ENCODE results near the gene MAPK8IP3.
"Not testable (repeated sequence)": the region's sequence is repeated elsewhere in the genome, so short reads cannot be mapped to it uniquely, and the experiment has no call there.

Gene MAPK8IP3

GRCh38 chr16:1712791-1713261, 6.8 kb downstream of the MAPK8IP3 start:
- H3K4me3 ChIP-seq (ENCODE audit: low read length) = no peak overlapping the region
- TF ChIP-seq ZNF274 (IDR thresholded peaks at IDR 0.05; ENCODE audit: low read depth, low read length) = no peak

- no peak overlapping the region for H3K4me3 ChIP-seq (ENCODE audit: low read length)
- TF ChIP-seq ZNF274 (IDR thresholded peaks at IDR 0.05; ENCODE audit: low read depth, low read length) = no peak
Observed at GRCh38 chr16:1713331-1713730, 7.3 kb downstream of the MAPK8IP3 start.

GRCh38 chr16:1713933-1714332, 7.9 kb downstream of the MAPK8IP3 start:
- H3K4me3 ChIP-seq (ENCODE audit: low read length) = no peak overlapping the region; the same call in 1 of the 2 replicates

GRCh38 chr16:1715220-1715619, 9.2 kb downstream of the MAPK8IP3 start:
- no peak for TF ChIP-seq ZNF274 (IDR thresholded peaks at IDR 0.05; ENCODE audit: low read depth, low read length)
- H3K4me3 ChIP-seq (ENCODE audit: low read length) = no peak overlapping the region

More at GRCh38 chr16:1713933-1714332, 7.9 kb downstream of the MAPK8IP3 start:
- TF ChIP-seq ZNF274 (IDR thresholded peaks at IDR 0.05; ENCODE audit: low read depth, low read length) = no peak

- not testable (repeated sequence) for H3K4me3 ChIP-seq (ENCODE audit: low read length)
Observed at GRCh38 chr16:1718236-1718635, 12.2 kb downstream of the MAPK8IP3 start.

GRCh38 chr16:1719559-1720229, 13.7 kb downstream of the MAPK8IP3 start:
- H3K4me3 ChIP-seq (ENCODE audit: low read length) = not testable (repeated sequence)

GRCh38 chr16:1721372-1721771, 15.4 kb downstream of the MAPK8IP3 start:
- no peak overlapping the region for H3K4me3 ChIP-seq (ENCODE audit: low read length)
- TF ChIP-seq ZNF274 (IDR thresholded peaks at IDR 0.05; ENCODE audit: low read depth, low read length) = no peak

GRCh38 chr16:1723450-1724147, 17.6 kb downstream of the MAPK8IP3 start:
- H3K4me3 ChIP-seq (ENCODE audit: low read length) = no peak overlapping the region
- no peak for TF ChIP-seq ZNF274 (IDR thresholded peaks at IDR 0.05; ENCODE audit: low read depth, low read length)

- no peak overlapping the region for H3K4me3 ChIP-seq (ENCODE audit: low read length)
- no peak for TF ChIP-seq ZNF274 (IDR thresholded peaks at IDR 0.05; ENCODE audit: low read depth, low read length)
Observed at GRCh38 chr16:1724491-1724890, 18.5 kb downstream of the MAPK8IP3 start.

- no peak for TF ChIP-seq ZNF274 (IDR thresholded peaks at IDR 0.05; ENCODE audit: low read depth, low read length)
- no peak overlapping the region for H3K4me3 ChIP-seq (ENCODE audit: low read length)
Observed at GRCh38 chr16:1726661-1727502, 20.9 kb downstream of the MAPK8IP3 start.

- H3K4me3 ChIP-seq (ENCODE audit: low read length) = no peak overlapping the region
- no peak for TF ChIP-seq ZNF274 (IDR thresholded peaks at IDR 0.05; ENCODE audit: low read depth, low read length)
Observed at GRCh38 chr16:1727651-1728624, 21.9 kb downstream of the MAPK8IP3 start.

GRCh38 chr16:1729026-1729425, 23.0 kb downstream of the MAPK8IP3 start:
- no peak for TF ChIP-seq ZNF274 (IDR thresholded peaks at IDR 0.05; ENCODE audit: low read depth, low read length)

GRCh38 chr16:1729445-1729844, 23.4 kb downstream of the MAPK8IP3 start:
- H3K4me3 ChIP-seq (ENCODE audit: low read length) = no peak overlapping the region
- TF ChIP-seq ZNF274 (IDR thresholded peaks at IDR 0.05; ENCODE audit: low read depth, low read length) = no peak

More at GRCh38 chr16:1729026-1729425, 23.0 kb downstream of the MAPK8IP3 start:
- no peak overlapping the region for H3K4me3 ChIP-seq (ENCODE audit: low read length)
